ENCODE measurements around the gene PAK1IP1.

DNA sequence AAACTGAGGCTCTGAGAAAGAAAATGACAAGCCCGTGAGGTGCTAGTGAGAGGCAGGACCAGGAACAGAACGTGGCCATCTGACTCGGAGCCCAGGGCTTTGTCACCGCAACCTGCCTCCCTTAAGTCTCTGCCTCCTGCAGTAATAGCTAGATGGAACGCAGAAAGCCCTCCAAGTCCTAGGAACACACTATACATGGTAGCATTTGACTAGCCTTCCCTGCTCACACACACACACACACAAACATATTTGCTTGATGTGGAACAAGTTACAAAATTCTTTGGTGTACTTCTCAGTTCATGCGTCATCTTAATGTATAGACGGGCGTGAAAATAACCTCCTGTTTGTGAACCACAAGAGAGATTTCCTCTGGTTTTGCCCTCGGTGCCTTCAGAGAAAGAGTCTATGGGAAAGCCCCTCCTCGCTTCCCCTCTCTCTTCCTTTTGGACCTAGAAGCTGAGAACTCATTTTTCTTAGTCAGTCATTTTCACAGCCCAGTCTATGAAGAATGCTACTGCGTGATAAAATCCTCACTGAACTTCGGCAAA lies 39.2 kb upstream of the PAK1IP1 start:
- TF ChIP-seq CTCF (optimal IDR thresholded peaks at IDR 0.05 in 1 of 3, IDR thresholded peaks at IDR 0.05 in 1 of 3, conservative IDR thresholded peaks at IDR 0.05 in 1 of 3; ENCODE audit: extremely low read depth in 1 of 3, insufficient read depth in 2 of 3, low read length in 3 of 3) (no peak), EZH2 (IDR thresholded peaks at IDR 0.05; ENCODE audit: low read length) (no peak)

Data from keratinocyte (primary cell).